ENCODE results near the gene HPSE2.

- TF ChIP-seq CTCF (conservative IDR thresholded peaks at IDR 0.05) (no peak), ZFX (IDR thresholded peaks at IDR 0.05) (no peak)
These were observed 752.0 kb downstream of the HPSE2 start for GRCh38 chr10:98483658-98484057.

All from C4-2B (cell line).